Activated T-helper 17 cell treated with anti-CD3 and anti-CD28 coated beads, Interleukin-2, amount 50 U/mL, for 72 hours (primary cell): Measurements from ENCODE around the gene KLK13. TPM values are rescaled to one million over a fixed set of nuclear protein-coding genes. Genes with fewer than 3 reads are reported as not detected.

Experiments used
- ATAC-seq: fragments of 150-1000 bp; cut with Tn5 transposase; replicated peaks from 2 replicates; pipeline ENCODE4 v1.10.0; 2021; ENCODE audit warnings: mild to moderate bottlenecking, moderate library complexity
- H3K27ac Mint-ChIP-seq: one replicate; pipeline ENCODE4 v1.8.0; 2022; ENCODE audit warnings: mixed read lengths
- H3K27me3 Mint-ChIP-seq: one replicate; pipeline ENCODE4 v1.8.0; 2022; ENCODE audit warnings: mixed read lengths
- H3K36me3 Mint-ChIP-seq: one replicate; pipeline ENCODE4 v1.8.0; 2022; ENCODE audit warnings: low read depth, mild to moderate bottlenecking, mixed read lengths
- H3K4me1 Mint-ChIP-seq: one replicate; pipeline ENCODE4 v1.8.0; 2022; ENCODE audit warnings: mixed read lengths
- H3K4me3 Mint-ChIP-seq: one replicate; pipeline ENCODE4 v1.8.0; 2022; ENCODE audit warnings: mild to moderate bottlenecking, mixed read lengths
- H3K9me3 Mint-ChIP-seq: one replicate; pipeline ENCODE4 v1.8.0; 2022; ENCODE audit warnings: mixed read lengths
- total RNA-seq, 2 donors: library from RNA; stranded (reverse); gene quantifications; one replicate each; pipeline ENCODE4 v1.2.3, GENCODE V29; 2022

KLK13 gene
- total RNA-seq, 2 donors from 2014 or later = not detected

GRCh38 chr19:51097796-51098195 is 32.9 kb upstream of the KLK13 start:
- Mint-ChIP-seq H3K4me1 (peaks cover 25% of the 10 kb centered on the region), H3K4me3 (no peak overlapping the region), H3K36me3 (peaks cover 48% of the 10 kb centered on the region), H3K27me3 (no peaks in the 10 kb centered on the region), H3K27ac (no peak overlapping the region), H3K9me3 (no peaks in the 10 kb centered on the region)
- no peak for ATAC-seq

GRCh38 chr19:51097166-51097738 is 32.4 kb upstream of the KLK13 start:
- ATAC-seq = peak; percentile 79

GRCh38 chr19:51096473-51097165 is 31.7 kb upstream of the KLK13 start:
- Mint-ChIP-seq H3K27me3 (no peaks in the 10 kb centered on the region), H3K9me3 (no peaks in the 10 kb centered on the region), H3K4me3 (no peak overlapping the region), H3K36me3 (peaks cover 36% of the 10 kb centered on the region), H3K27ac (no peak overlapping the region), H3K4me1 (peaks cover 21% of the 10 kb centered on the region)
- no peak for ATAC-seq

More at GRCh38 chr19:51097166-51097738, 32.4 kb upstream of the KLK13 start:
- Mint-ChIP-seq H3K27ac (no peak overlapping the region), H3K27me3 (no peaks in the 10 kb centered on the region), H3K36me3 (peaks cover 42% of the 10 kb centered on the region), H3K4me1 (peaks cover 21% of the 10 kb centered on the region), H3K9me3 (no peaks in the 10 kb centered on the region), H3K4me3 (no peak overlapping the region)

GRCh38 chr19:51094696-51095279 is 29.9 kb upstream of the KLK13 start:
- no peak overlapping the region for H3K27ac Mint-ChIP-seq
- no peak overlapping the region for H3K4me3 Mint-ChIP-seq
- ATAC-seq = no peak
- no peaks in the 10 kb centered on the region for H3K9me3 Mint-ChIP-seq
- H3K27me3 Mint-ChIP-seq = no peaks in the 10 kb centered on the region
- peaks cover 21% of the 10 kb centered on the region for H3K4me1 Mint-ChIP-seq
- peaks cover 18% of the 10 kb centered on the region for H3K36me3 Mint-ChIP-seq

GRCh38 chr19:51093510-51094345 is 28.8 kb upstream of the KLK13 start:
- H3K4me3 Mint-ChIP-seq = no peak overlapping the region
- H3K27me3 Mint-ChIP-seq = no peaks in the 10 kb centered on the region
- H3K9me3 Mint-ChIP-seq = no peaks in the 10 kb centered on the region
- H3K27ac Mint-ChIP-seq = no peak overlapping the region
- H3K4me1 Mint-ChIP-seq = peaks cover 21% of the 10 kb centered on the region
- H3K36me3 Mint-ChIP-seq = peaks cover 9% of the 10 kb centered on the region
- no peak for ATAC-seq

GRCh38 chr19:51093101-51093500 is 28.2 kb upstream of the KLK13 start:
- no peak overlapping the region for H3K4me3 Mint-ChIP-seq
- H3K9me3 Mint-ChIP-seq = no peaks in the 10 kb centered on the region
- no peaks in the 10 kb centered on the region for H3K27me3 Mint-ChIP-seq

GRCh38 chr19:51091895-51092873 is 27.3 kb upstream of the KLK13 start:
- no peak for ATAC-seq
- Mint-ChIP-seq H3K4me1 (peaks cover 16% of the 10 kb centered on the region), H3K4me3 (no peak overlapping the region), H3K9me3 (no peaks in the 10 kb centered on the region), H3K36me3 (peaks cover 10% of the 10 kb centered on the region), H3K27ac (no peak overlapping the region), H3K27me3 (no peaks in the 10 kb centered on the region)

More at GRCh38 chr19:51093101-51093500, 28.2 kb upstream of the KLK13 start:
- Mint-ChIP-seq H3K4me1 (peaks cover 21% of the 10 kb centered on the region), H3K36me3 (peaks cover 9% of the 10 kb centered on the region), H3K27ac (no peak overlapping the region)
- no peak for ATAC-seq

- Mint-ChIP-seq H3K4me1 (peaks cover 10% of the 10 kb centered on the region), H3K36me3 (peaks cover 13% of the 10 kb centered on the region), H3K27me3 (no peaks in the 10 kb centered on the region), H3K9me3 (no peaks in the 10 kb centered on the region), H3K4me3 (no peak overlapping the region), H3K27ac (no peak overlapping the region)
- ATAC-seq = no peak
These were observed 26.2 kb upstream of the KLK13 start for GRCh38 chr19:51091126-51091525.

- H3K27me3 Mint-ChIP-seq = no peaks in the 10 kb centered on the region
- no peaks in the 10 kb centered on the region for H3K9me3 Mint-ChIP-seq
- peaks cover 13% of the 10 kb centered on the region for H3K36me3 Mint-ChIP-seq
- no peak overlapping the region for H3K27ac Mint-ChIP-seq
- peaks cover 10% of the 10 kb centered on the region for H3K4me1 Mint-ChIP-seq
- no peak overlapping the region for H3K4me3 Mint-ChIP-seq
- ATAC-seq = no peak
These were observed 25.6 kb upstream of the KLK13 start for GRCh38 chr19:51090471-51090870.

GRCh38 chr19:51089786-51090185 is 24.9 kb upstream of the KLK13 start:
- Mint-ChIP-seq H3K4me3 (no peak overlapping the region), H3K4me1 (peaks cover 10% of the 10 kb centered on the region), H3K27me3 (no peaks in the 10 kb centered on the region), H3K9me3 (no peaks in the 10 kb centered on the region), H3K27ac (no peak overlapping the region), H3K36me3 (peaks cover 13% of the 10 kb centered on the region)
- no peak for ATAC-seq

- peaks cover 13% of the 10 kb centered on the region for H3K36me3 Mint-ChIP-seq
- no peak overlapping the region for H3K27ac Mint-ChIP-seq
- H3K4me3 Mint-ChIP-seq = no peak overlapping the region
- peaks cover 10% of the 10 kb centered on the region for H3K27me3 Mint-ChIP-seq
- no peaks in the 10 kb centered on the region for H3K9me3 Mint-ChIP-seq
- peaks cover 7% of the 10 kb centered on the region for H3K4me1 Mint-ChIP-seq
- ATAC-seq = no peak
These were observed 21.4 kb upstream of the KLK13 start for GRCh38 chr19:51086153-51086850.

- Mint-ChIP-seq H3K4me3 (no peak overlapping the region), H3K9me3 (no peaks in the 10 kb centered on the region), H3K27me3 (peaks cover 10% of the 10 kb centered on the region), H3K36me3 (peaks cover 13% of the 10 kb centered on the region), H3K4me1 (peaks cover 7% of the 10 kb centered on the region), H3K27ac (no peak overlapping the region)
- ATAC-seq = no peak
These were observed 19.6 kb upstream of the KLK13 start for GRCh38 chr19:51084505-51084904.

- Mint-ChIP-seq H3K27ac (peak overlapping the region; percentile 41), H3K27me3 (peaks cover 10% of the 10 kb centered on the region), H3K36me3 (peaks cover 13% of the 10 kb centered on the region), H3K4me3 (no peak overlapping the region), H3K9me3 (no peaks in the 10 kb centered on the region), H3K4me1 (peaks cover 7% of the 10 kb centered on the region)
- ATAC-seq = no peak
These were observed 18.9 kb upstream of the KLK13 start for GRCh38 chr19:51083783-51084182.
